Stimulated activated CD8-positive, alpha-beta memory T cell treated with anti-CD3 and anti-CD28 coated beads, Interleukin-12 subunit alpha, Interleukin-12 subunit beta, amount 100 ng/mL, for 1 hour (primary cell): Measurements from ENCODE around the gene NENF.
"Not testable (repeated sequence)": the region's sequence is repeated elsewhere in the genome, so short reads cannot be mapped to it uniquely, and the experiment has no call there.

ENCODE experiments used
- DNase-seq: peaks from one replicate; pipeline ENCODE4 v3.0.0-alpha.2; 2020; ENCODE audit warnings: low read depth

Gene NENF

DNA sequence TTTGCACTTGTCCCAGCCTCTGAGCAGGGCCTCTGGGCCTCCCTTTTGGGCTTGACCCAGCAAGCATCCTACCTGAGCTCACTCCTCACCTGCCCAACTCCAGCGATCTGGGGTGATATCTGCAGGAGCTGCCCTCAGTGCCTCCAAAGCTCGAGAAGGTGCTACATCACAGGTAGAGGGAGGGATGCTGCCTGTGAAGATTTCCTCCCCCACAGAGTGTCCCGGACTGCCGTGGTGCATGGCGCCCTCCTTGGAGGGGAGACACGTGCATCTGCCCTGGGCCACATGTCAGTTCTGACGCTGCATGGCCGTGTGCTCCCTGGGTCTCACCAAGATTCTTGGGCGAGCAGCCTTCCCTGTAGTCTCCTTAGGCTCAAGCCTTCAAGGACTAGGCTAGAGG is 27.7 kb downstream of the NENF start:
- DNase-seq = no peak

- DNase-seq = no peak
These were observed 29.4 kb downstream of the NENF start for GRCh38 chr1:212461916-212462660.

DNA sequence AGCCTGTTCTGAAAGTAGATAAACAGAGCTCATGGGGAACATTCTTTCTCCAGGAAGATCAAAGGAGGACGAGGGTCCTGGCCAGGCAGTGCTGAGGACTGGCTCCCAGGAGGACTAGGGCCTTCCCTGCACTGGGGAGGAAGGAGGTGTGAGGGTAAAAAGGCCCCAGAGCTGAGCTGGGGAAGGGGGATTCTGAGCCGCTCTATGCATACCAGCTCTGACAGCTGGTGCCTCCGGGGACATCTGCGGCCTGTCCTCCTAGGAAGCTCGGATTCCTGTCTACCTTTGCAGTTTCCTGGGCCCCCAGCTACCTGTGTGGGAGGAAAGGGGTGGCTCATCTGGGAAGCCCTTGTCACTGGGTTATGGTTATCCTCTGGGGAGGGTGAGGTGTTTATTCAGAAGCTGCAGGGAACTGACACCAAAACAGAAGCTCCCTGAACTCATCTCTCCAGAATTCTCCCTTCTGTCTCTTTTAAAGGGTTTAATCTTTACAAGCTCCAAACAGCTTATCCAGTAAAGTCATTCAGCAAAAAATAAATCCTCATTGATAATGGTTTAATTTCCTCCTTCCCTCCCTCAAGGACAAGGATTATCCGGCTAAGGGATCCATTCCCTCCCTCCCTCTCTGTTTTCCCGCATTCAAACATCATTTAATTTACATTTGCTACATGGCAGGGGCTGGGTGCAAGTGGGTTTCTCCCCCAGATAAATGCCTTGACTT is 31.0 kb downstream of the NENF start:
- DNase-seq = no peak

DNA sequence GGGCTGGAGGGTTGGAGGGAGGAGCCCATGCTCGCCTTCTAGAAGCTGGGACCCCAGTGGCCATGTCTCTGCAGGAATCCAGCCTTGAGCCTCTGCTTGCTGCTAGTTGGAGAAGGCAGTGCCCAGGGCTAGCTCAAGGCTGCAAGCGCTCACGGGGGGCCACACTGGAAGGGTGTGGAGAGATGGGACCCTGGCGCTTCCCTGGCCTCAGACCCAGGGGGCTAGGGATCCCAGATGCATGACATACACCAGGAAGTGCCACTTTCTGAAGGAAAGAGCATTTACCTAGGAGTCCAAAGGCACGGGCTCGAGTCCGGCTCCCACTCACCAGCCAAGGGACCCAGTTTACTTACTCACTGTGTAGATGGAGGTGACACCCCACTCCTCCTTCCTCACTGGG is 32.6 kb downstream of the NENF start:
- no peak for DNase-seq

DNA sequence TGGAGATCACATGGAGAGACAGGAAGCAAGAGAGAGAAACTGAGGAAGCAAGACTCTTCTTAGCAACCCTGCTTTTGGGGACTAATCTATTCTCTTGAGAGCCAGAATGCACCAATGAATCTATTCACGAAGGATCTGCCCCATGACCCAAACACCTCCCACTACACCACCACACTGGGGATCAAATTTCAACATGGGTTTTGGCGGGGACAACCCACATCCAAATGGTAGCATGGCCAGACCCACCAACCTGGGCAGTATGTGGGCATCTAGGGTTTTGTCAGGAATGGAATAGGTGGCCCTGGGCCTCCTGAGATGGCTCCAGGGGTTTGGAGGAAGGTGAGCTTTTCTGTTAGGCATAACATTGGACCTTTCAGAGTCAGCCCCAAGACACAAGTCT is 33.7 kb downstream of the NENF start:
- no peak for DNase-seq

DNA sequence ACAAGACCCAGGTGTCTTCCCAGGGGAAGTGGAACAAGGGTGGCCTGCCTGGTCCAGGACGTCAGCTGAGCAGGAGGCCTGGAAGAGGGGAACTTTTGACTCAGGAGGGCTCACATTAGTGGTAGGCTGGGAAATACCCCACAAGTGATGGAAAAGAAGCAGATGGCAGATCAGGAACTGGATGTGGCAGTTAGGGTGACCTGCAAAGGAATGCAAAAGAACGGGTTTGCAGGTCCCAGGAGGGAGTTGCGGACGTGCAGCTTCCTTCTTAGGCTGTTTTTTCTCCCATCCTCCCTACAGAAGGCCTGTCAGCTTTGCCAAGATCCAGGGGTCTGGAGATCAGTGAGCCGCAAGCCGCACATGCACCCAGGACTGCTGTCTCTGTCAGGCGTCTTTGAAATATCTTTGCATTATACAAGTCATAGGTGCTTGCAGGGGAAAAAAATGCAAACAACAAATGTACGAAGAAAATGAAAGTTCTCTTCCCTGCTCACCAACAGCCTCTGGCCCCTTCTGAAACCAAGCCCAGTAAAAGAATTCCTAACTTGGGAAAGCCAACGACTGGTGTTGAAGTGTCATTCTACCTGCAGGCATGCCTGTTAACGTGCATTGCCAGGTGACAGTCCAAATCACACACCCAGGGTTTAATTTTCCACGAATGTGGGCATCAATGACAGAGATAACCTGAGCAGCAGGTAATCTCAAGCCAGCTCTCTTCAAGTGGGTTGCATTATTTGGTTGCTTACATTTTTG is 34.4 kb downstream of the NENF start:
- no peak for DNase-seq

- no peak for DNase-seq
These were observed 35.2 kb downstream of the NENF start for GRCh38 chr1:212467843-212468482.

DNA sequence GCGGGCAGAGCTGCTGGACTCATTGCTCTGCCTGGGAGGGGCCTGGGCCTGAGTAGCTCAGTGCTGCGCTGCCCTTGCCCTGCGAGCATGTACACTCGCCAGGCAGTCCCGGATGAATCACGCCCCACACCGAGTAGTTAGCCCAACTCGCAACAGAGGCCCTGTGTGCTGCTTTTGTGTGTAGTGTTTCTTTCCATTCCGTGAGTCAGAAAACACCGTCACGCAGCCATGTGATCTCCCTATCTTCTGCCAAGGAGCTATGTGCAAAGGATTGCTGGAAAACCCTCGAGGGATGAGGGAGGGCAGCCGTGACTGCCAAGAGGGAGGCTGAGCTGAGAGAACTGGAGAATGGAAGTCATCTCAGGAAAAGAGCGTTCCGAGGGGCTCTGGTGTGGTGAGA is 37.3 kb downstream of the NENF start:
- DNase-seq = no peak

- no peak for DNase-seq
These were observed 38.6 kb downstream of the NENF start for GRCh38 chr1:212471286-212471685.

- no peak for DNase-seq
These were observed 39.4 kb downstream of the NENF start for GRCh38 chr1:212471891-212472675.

DNA sequence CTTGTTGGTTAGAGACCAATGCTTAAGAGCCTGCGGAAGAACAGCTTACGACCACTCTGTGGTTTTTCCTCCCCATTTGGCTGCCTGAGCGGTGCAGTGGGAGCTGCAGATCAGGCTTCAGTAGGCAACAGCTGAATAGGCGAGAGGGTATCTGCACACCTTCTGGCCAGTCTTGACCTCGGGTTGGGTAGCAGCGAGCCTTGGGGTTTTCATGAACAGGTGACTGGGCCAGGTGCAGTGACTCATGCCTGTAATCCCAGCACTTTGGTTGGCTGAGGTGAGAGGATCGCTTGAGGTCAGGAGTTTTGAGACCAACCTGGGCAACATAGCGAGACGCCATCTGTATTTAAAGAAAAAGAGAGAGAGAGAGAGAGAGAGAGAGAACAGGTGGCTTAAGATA is 41.0 kb downstream of the NENF start:
- DNase-seq = no peak

DNA sequence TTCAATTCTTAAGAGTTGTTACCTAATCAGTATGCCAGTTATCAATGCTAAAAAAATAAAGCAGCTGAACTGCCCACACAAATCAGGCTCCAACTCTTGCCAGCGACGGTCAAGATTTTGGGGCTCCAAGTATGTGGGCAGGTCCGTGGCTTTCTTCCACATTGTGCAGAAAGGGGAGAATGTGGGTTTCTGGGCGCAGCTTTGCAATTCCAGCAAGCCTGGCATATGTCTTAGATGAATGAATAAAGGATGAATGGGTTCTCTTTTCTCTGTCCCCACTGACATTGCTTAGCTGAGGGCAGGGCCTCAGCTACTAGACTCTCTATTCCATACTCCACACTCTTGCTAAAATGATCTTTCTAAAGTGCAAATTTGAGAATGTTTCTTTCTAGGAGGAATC is 42.4 kb downstream of the NENF start:
- no peak for DNase-seq

DNA sequence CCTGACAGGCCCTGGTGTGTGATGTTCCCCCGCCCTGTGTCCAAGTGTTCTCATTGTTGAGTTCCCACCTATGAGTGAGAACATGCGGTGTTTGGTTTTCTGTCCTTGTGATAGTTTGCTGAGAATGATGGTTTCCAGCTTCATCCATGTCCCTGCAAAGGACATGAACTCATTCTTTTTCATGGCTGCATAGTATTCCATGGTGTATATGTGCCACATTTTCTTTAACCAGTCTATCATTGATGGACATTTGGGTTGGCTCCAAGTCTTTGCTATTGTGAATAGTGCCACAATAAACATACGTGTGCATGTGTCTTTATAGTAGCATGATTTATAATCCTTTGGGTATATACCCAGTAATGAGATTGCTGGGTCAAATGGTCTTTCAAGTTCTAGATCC is 43.1 kb downstream of the NENF start:
- not testable (repeated sequence) for DNase-seq

DNA sequence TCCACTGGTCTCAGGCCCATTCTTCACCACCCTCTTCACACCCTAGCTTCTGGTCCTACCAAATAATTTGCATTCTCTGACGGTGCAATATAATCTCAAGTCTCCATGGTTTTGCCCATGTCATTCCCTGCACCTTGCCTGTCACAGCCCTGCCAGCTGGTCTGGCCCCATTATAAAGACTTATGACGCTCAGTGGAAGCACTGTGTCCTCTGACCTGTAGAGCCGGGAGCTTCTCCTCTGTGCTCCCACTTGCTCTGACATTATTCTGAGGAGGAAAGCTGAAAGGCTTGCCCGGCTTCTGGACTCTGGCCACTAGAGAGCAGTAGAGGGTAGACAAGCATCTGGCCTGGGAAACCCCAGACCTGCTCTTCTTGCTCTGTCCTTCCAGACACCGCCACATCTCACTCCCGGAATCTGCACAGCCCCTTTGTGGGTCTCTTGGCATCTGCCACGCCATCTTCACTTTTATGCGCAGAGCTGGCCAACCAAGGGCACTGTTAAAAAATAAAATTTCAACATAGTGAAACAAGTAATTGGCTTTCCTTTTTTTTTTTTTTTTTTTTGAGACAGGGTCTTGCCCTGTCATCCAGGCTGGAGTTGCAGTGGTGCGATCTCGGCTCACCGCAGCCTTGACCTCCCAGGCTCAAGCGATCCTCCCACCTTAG is 44.4 kb downstream of the NENF start:
- DNase-seq = peak; percentile 64

GRCh38 chr1:212477680-212478466 is 45.2 kb downstream of the NENF start:
- DNase-seq = no peak

GRCh38 chr1:212478467-212479025 is 45.8 kb downstream of the NENF start:
- DNase-seq = no peak

DNA sequence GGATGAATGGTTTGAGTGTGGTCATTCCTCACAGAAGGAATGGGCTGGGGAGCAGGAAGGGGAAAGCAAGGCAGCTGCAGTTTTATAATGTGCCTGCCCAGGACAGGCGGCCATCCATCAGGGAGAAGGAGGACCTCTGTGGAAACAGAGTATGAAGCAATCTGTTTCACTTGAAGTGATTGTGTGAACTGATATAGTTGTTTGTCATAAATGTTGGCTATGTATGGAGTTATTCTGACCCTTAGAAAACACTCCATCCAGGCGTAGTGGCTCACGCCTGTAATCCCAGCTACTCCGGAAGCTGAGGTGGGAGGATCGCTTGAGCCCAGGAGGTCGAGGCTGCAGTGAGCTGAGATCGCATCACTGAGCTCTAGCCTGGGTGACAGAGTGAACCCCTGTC is 46.5 kb downstream of the NENF start:
- no peak for DNase-seq

GRCh38 chr1:212480711-212481437 is 48.2 kb downstream of the NENF start:
- DNase-seq = not testable (repeated sequence)

- no peak for DNase-seq
These were observed 48.7 kb downstream of the NENF start for GRCh38 chr1:212481438-212481767.
